Measurements from ENCODE around the gene GOLGA6L7. TPM values are rescaled to one million over a fixed set of nuclear protein-coding genes. Genes with fewer than 3 reads are reported as not detected.
A peak's percentile ranks its signal among the peaks of the same experiment; 100 is the strongest.

GOLGA6L7 gene
- total and polyA plus RNA-seq, 2 of the 4 experiments (the other 2 are of a cell fraction), result not detected

GRCh38 chr15:28885128-28885629, 36.7 kb upstream of the GOLGA6L7 start:
- peaks cover 9 to 36% of the 10 kb centered on the region in 2 experiments; a peak in 3 of 4 replicates for H3K79me1 ChIP-seq (ENCODE audit: low read depth in 1 of 2, low read length in 2 of 2)
- H3K9me3 ChIP-seq (ENCODE audit: control insufficient read depth, insufficient read depth, low read length), result no peaks in the 10 kb centered on the region
- DNase-seq, result no peak
- ChIA-PET POLR2A (ENCODE audit: unreplicated experiment) (no interaction called here), CTCF (no interaction called here)
- no TSS peak for BruUV-seq (replicated peaks)
- in situ Hi-C loops (cut with MboI; ENCODE audit: low sequenced_read_pairs), result loop anchor here (10.0 kb wide), 1 partner anchor 90 kb away; no protein-coding TSS in a partner anchor
- no peak overlapping the region for H2BK20ac ChIP-seq (ENCODE audit: low read depth, low read length)
- H2AFZ ChIP-seq (replicated peaks; ENCODE audit: low read length, poor library complexity), result peak overlapping the region; percentile 88
- peak overlapping the region; percentile 8; the same call in 1 of the 2 replicates for H2AK5ac ChIP-seq (ENCODE audit: low read depth, low read length)
- H2BK15ac ChIP-seq (ENCODE audit: low read depth, low read length), result no peak overlapping the region
- peak overlapping the region; percentile 36; the same call in 1 of the 2 replicates for H3K4ac ChIP-seq (ENCODE audit: low read depth, low read length)
- no peak for ATAC-seq (ENCODE audit: low read depth)
- peak overlapping the region; percentile 49; the same call in 1 of the 2 replicates for H4K91ac ChIP-seq (ENCODE audit: insufficient read depth, low read depth, low read length)
- H3K18ac ChIP-seq (ENCODE audit: low read depth, low read length), result no peak overlapping the region; the same call in 1 of the 2 replicates
- H2BK120ac ChIP-seq (ENCODE audit: low read depth, low read length), result no peak overlapping the region
- intact Hi-C loops (cut with micrococcal nuclease), result no loop called here
- no peaks in the 10 kb centered on the region for H3K27me3 ChIP-seq (ENCODE audit: control insufficient read depth, insufficient read depth, low read length)
- no peaks in the 10 kb centered on the region for H3K36me3 ChIP-seq (ENCODE audit: control insufficient read depth, insufficient read depth, low read length)
- TF ChIP-seq BHLHE40 (IDR thresholded peaks at IDR 0.05; ENCODE audit: low read depth, low read length) (no peak), NFE2L2 (IDR thresholded peaks at IDR 0.05; ENCODE audit: low read depth, low read length) (no peak), MAZ (IDR thresholded peaks at IDR 0.05; ENCODE audit: borderline replicate concordance, low read depth, low read length) (no peak), SMC3 (IDR thresholded peaks at IDR 0.05; ENCODE audit: low read depth, low read length) (no peak)
- TF ChIP-seq, protein P1, sequence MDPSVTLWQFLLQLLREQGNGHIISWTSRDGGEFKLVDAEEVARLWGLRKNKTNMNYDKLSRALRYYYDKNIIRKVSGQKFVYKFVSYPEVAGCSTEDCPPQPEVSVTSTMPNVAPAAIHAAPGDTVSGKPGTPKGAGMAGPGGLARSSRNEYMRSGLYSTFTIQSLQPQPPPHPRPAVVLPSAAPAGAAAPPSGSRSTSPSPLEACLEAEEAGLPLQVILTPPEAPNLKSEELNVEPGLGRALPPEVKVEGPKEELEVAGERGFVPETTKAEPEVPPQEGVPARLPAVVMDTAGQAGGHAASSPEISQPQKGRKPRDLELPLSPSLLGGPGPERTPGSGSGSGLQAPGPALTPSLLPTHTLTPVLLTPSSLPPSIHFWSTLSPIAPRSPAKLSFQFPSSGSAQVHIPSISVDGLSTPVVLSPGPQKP (IDR thresholded peaks at IDR 0.05; ENCODE audit: borderline replicate concordance, low read depth, low read length), result no peak
- H3K23ac ChIP-seq (ENCODE audit: low read depth, low read length), result no peak overlapping the region
- peak overlapping the region; percentile 59; the same call in 1 of the 2 replicates for H3K27ac ChIP-seq (ENCODE audit: insufficient read depth, low read length)
- peaks cover 9% of the 10 kb centered on the region; the same call in 1 of the 2 replicates for H3K9me1 ChIP-seq (ENCODE audit: insufficient read depth, low read length)
- H4K5ac ChIP-seq (ENCODE audit: low read depth, low read length), result peak overlapping the region; percentile 57; the same call in 1 of the 2 replicates
- H4K8ac ChIP-seq (ENCODE audit: low read depth in 2 of 2, low read length in 2 of 2), result peak overlapping the region; percentile 41 to 66; a peak in 2 of 4 replicates
- peaks cover 7% of the 10 kb centered on the region; the same call in 1 of the 2 replicates for H4K20me1 ChIP-seq (ENCODE audit: insufficient read depth, low read length)
- peak overlapping the region; percentile 72 for H3K9ac ChIP-seq (ENCODE audit: low read depth, low read length)
- no peak overlapping the region for H2BK5ac ChIP-seq (ENCODE audit: low read depth, low read length, poor library complexity, severe bottlenecking)
- no peak overlapping the region for H3K56ac ChIP-seq (ENCODE audit: extremely low read depth, insufficient read depth, low read length)
- H3K14ac ChIP-seq (replicated peaks; ENCODE audit: low read depth, low read length), result no peak overlapping the region
- H3K4me3 ChIP-seq (ENCODE audit: insufficient read depth, low read depth, low read length), result peak overlapping the region; percentile 86
- peaks cover 6% of the 10 kb centered on the region; the same call in 1 of the 2 replicates for H3K4me1 ChIP-seq (ENCODE audit: control insufficient read depth, insufficient read depth, low read length)
- H3K4me2 ChIP-seq (ENCODE audit: low read depth, low read length), result peak overlapping the region; percentile 72
- H2AK9ac ChIP-seq (replicated peaks; ENCODE audit: low read depth, low read length, poor library complexity), result peak overlapping the region; percentile 83
- 35% methylated on average over 20 of the region's 31 CpGs; no CpG with 5 or more reads in 1 of the 2 experiments for WGBS, 2 experiments (ENCODE audit: extremely low coverage in 2 of 2, insufficient read length in 1 of 2)
- dilution Hi-C loops (cut with HindIII; ENCODE audit: low sequenced_read_pairs, unreplicated experiment), result no loop called here

Data from IMR-90 (cell line).